WTC11 (cell line): Measurements from ENCODE around the gene OPRM1.

Experiments
- CREM ChIP-seq: sonication (generic); formaldehyde crosslinking; IDR thresholded peaks from 2 replicates; pipeline ENCODE4 v1.8.1; 2022; ENCODE audit warnings: mild to moderate bottlenecking, missing genetic modification reagents, moderate library complexity
- NFYB ChIP-seq: sonication (generic); formaldehyde crosslinking; conservative IDR thresholded peaks from 2 replicates; pipeline ENCODE4 v1.8.0; 2022; ENCODE audit warnings: low read depth, missing genetic modification reagents
- PRRX2 ChIP-seq: fragments of 250-450 bp; sonication (Bioruptor Pico); IDR thresholded peaks from 2 replicates; pipeline ENCODE4 v1.8.0; 2021; ENCODE audit warnings: mild to moderate bottlenecking
- TP53 ChIP-seq: sonication (generic); formaldehyde crosslinking; IDR thresholded peaks from 2 replicates; pipeline ENCODE4 v1.8.1; 2023; ENCODE audit warnings: mild to moderate bottlenecking, missing genetic modification reagents
- TF ChIP-seq, protein P1 (sequence below): sonication (generic); formaldehyde crosslinking; IDR thresholded peaks from 2 replicates; pipeline ENCODE4 v1.8.1; 2023; ENCODE audit warnings: mild to moderate bottlenecking, missing genetic modification reagents, borderline replicate concordance
- TF ChIP-seq, protein P2 (sequence below): fragments of 200-600 bp; IDR thresholded peaks from 2 replicates; pipeline ENCODE4 v1.8.0; 2022; ENCODE audit warnings: antibody characterized with exemption

DNA sequence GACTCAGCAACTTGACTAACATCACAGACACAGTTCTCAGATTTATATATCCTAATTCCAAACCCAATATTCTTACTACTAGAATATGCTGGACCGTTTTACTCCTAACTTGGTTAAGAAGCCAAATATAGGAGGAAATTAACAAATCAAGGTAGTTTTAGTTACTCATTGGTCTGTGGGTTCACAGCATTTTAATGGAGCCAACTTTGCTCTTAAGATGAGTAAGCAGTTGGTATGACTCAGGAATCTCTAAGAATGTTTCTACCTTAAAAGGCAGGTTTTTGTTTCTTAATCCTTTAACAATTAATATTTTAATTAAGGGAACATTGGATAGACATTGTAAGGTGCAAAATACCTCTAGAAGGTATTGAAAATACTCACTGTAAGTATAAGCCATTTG lies 31.6 kb downstream of the OPRM1 start:
- TF ChIP-seq, protein P1, sequence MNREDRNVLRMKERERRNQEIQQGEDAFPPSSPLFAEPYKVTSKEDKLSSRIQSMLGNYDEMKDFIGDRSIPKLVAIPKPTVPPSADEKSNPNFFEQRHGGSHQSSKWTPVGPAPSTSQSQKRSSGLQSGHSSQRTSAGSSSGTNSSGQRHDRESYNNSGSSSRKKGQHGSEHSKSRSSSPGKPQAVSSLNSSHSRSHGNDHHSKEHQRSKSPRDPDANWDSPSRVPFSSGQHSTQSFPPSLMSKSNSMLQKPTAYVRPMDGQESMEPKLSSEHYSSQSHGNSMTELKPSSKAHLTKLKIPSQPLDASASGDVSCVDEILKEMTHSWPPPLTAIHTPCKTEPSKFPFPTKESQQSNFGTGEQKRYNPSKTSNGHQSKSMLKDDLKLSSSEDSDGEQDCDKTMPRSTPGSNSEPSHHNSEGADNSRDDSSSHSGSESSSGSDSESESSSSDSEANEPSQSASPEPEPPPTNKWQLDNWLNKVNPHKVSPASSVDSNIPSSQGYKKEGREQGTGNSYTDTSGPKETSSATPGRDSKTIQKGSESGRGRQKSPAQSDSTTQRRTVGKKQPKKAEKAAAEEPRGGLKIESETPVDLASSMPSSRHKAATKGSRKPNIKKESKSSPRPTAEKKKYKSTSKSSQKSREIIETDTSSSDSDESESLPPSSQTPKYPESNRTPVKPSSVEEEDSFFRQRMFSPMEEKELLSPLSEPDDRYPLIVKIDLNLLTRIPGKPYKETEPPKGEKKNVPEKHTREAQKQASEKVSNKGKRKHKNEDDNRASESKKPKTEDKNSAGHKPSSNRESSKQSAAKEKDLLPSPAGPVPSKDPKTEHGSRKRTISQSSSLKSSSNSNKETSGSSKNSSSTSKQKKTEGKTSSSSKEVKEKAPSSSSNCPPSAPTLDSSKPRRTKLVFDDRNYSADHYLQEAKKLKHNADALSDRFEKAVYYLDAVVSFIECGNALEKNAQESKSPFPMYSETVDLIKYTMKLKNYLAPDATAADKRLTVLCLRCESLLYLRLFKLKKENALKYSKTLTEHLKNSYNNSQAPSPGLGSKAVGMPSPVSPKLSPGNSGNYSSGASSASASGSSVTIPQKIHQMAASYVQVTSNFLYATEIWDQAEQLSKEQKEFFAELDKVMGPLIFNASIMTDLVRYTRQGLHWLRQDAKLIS (CRISPR knock-in tag): no peak
- no peak for TF ChIP-seq CREM (CRISPR knock-in tag)
- no peak for TF ChIP-seq PRRX2 (CRISPR knock-in tag)
- TF ChIP-seq, protein P2, sequence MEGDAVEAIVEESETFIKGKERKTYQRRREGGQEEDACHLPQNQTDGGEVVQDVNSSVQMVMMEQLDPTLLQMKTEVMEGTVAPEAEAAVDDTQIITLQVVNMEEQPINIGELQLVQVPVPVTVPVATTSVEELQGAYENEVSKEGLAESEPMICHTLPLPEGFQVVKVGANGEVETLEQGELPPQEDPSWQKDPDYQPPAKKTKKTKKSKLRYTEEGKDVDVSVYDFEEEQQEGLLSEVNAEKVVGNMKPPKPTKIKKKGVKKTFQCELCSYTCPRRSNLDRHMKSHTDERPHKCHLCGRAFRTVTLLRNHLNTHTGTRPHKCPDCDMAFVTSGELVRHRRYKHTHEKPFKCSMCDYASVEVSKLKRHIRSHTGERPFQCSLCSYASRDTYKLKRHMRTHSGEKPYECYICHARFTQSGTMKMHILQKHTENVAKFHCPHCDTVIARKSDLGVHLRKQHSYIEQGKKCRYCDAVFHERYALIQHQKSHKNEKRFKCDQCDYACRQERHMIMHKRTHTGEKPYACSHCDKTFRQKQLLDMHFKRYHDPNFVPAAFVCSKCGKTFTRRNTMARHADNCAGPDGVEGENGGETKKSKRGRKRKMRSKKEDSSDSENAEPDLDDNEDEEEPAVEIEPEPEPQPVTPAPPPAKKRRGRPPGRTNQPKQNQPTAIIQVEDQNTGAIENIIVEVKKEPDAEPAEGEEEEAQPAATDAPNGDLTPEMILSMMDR: no peak
- no peak for TF ChIP-seq TP53 (CRISPR knock-in tag)
- no peak for TF ChIP-seq NFYB (CRISPR knock-in tag)
